SIG-M5 treated with dmso at 0.1 percent for 504 hours (cell line): ENCODE measurements around the gene MALL.
"Not testable (repeated sequence)": the region's sequence is repeated elsewhere in the genome, so short reads cannot be mapped to it uniquely, and the experiment has no call there.

ENCODE experiments used
- DNase-seq: peaks from one replicate; lab custom pipeline; 2025; ENCODE audit not compliant: unreplicated experiment; lab: John Stamatoyannopoulos, UW

MALL gene

DNA sequence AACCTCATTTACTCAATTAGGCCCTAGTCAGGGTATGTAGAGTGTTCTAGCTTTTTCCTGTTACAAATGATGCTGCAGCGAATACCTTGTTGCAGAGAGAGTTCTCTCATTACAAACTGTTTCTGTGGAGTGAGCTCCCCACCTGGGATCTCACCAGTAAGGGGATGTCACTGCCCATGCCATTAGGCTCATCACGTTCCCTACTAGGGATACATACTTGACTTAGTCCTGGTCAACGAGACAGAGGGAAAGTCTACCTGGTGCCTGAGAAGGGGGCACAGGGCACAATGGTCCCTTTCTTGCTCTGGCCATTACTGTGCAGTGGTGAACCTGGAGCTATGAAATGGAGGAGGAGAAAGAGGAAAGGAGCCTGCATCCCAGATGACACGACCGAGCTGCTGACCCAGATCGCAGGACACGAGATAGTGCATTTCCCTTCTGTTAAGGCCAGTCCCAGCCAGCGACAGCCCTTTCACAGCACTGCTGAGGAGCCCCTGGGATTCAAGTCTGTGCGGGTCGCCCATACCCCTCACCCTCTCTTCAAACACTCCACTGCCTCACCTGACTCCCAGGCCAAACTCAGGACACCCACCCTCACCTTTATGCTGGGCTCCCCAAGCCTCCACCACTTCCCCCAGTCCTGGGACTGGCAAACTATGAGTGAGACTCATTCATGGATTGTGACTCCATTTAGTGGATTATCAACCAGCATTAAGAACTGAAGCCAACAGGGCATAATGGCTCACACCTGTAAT lies 16.0 kb downstream of the MALL start:
- DNase-seq: no peak

DNA sequence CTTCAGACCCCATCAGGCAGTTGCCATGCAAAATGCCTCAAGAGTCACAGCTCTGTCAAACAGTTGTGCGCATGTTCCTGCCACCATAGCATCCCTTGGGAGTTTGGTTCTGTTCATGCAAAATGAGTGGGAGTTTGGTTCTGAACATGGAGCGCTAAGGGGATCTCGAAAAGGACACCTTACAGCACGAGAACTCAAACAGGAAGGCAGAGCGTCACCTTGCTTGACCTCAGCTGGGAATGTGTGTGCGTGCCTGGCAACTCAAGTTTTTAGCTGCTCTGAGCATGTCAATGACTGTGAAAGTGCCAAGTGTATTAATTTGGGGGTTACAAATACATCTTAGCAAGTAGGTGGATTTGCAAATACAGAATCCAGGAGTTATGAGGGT lies 16.6 kb downstream of the MALL start:
- no peak for DNase-seq

DNA sequence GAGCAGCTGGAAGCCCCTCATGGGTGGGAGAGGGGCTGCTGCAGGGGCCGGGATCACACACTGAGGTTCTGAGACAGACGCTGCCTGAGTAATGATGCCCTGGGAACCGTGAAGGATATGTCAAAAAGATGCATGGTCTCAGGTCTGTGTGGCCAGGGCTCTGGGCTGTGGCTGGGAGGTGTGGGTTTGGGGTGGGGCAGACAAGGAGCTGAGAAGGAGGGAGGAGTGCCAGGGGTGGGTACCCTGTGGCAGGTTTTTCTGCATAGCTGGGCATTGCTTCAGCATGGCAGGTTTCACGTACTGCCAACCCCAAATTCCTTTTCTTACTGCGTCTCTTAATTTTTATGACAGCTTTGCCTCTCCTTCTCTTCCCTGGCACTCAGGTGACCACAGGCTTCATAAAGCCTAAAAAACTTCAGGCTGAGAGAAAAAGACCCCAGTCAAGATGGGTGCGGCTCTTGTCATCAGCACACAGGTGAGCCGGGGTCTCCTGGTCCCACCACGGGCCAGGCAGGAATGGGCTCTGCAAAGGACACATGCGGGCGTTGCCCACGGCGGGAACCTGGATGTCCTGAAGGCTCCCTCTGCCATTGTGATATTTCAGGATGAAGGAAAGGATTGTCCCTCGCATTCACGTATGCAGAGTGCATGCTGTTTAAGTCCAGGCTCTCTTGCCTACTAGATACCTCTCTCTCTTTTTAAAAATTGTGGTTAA lies 18.0 kb downstream of the MALL start:
- DNase-seq: no peak

DNA sequence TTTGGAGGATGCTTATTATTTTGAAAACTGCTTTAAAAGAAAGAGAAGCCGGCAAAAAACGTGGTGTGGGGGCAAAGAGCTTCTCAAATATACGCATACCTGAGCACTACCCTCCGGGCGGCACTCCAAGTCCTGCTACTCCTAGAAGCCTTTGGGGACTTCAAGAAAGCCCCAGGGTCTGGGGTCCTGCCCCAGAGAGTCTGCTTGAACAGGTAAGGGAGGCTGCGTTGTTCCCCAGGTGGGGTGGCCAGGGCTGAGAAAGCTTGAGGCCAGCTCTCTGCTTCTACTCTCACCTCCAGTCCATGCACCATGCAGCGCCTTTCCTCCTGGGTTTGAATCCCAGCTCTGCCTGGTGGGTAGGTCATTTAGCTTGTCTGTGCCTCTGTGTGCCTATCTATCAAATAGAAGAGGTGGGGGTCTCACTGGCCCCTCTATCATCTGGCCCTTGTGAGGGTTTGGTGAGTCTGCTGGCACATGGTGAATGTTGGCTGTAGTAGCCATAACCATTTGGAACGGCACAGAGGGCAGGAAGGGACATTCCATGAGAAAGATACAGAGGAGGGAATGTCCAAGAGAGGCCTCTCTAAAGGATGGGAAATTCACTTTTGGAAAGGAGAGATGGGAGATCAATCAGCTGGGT lies 19.5 kb downstream of the MALL start:
- no peak for DNase-seq

DNA sequence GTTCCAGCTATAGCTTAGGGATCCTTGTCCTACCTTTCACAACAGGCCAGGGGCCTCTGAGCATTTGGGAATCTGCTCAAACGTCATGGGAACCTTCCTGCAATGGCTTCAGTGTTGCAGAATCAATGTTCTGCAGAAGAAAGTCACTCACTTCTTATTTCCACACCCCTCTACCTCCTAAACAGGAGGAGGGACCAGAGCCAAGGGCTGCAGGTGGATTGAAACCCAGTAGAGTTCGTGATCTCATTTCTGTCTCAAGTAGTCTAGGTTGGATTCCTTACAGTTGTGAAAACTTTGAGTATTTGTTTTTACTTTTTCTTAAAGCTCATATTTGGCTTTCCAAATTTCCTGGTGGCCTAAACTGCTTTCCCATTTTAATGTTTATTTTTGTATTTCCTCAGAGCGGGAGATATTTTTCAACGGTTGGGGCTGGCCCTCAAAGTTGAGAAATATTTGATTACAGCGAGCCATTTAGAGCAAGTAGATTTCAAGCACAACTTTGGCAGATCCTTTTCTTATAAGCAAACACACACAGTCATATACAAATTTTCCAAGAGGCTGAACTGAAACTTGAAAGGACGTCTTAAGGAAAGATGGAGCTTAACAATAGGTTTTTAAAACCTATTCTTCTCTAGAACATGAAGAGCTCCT lies 20.6 kb downstream of the MALL start:
- not testable (repeated sequence) for DNase-seq

DNA sequence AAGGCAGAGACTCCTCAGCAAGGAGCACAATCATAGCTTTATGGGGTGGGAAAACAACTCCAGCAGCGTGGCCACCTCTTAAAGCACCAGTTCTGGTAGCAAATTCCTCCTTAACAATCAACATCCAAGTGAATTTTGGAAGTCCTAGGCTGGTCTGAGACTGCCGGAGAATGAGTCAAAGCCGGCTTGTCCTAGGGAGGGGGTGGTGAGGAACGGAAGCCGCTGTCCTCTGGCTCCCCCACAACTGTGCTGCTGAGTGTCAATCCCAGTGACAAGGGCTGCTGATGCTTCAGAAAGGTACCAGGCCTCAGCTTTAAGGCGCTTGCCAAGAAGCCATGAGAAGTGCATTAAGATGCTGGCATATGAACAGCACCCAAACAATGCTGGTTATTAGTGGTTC lies 21.7 kb downstream of the MALL start:
- not testable (repeated sequence) for DNase-seq

DNA sequence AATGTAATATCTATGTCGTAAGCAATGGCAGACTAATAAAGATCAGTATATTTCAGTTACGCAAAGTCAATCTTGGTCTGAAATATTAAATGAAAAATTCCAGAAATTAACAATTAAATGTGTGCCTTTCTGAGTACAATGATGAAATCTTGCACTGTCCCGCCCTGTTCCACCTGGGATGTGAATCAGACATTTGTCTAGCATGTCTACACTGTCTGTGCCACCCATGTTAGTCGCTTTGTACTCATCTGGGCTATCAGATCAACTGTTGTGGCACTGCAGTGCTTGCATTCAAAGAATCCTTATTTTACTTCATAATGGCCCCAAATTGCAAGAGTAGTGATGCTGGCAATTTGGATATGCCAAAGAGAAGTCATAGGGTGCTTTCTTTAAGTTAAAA lies 25.5 kb downstream of the MALL start:
- not testable (repeated sequence) for DNase-seq

DNA sequence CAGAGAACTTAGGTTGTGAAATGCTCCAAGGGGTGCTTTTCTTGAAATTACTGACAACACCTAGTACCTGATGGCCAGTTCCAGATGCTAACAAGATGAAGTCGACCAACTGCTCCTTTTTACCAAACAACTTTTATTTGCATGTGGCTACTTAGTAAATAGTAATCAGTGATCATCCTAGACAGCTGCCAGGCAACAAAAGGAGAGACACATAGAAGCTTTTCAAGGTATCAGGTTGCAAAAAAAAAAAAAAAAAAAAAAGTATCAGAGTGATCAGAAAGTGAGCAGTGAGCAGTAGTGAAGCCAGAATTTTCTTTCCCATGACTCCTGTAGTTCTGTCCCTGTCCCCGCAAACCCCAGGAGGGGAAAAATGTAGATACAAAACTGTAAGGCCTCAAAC lies 31.9 kb downstream of the MALL start:
- not testable (repeated sequence) for DNase-seq

DNA sequence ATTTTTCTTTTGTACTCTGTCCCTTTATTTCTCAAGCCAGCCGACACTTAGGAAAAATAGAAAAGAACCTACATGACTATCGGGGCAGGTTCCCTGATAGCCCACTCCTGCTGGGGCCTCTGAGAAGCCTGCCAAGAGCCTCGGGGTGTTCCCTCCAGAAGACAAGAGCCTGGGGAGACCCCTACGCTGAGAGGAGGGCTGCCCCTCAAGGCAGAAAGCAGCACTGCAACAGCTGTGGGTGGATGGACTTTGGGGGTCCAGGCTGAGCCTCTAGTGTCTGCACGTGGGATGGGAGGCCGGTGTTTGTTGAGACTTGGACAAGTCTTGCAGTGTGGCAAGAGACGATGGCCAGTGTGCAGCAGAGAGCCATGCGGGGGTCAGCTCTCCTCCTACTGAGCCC lies 32.5 kb downstream of the MALL start:
- not testable (repeated sequence) for DNase-seq

DNA sequence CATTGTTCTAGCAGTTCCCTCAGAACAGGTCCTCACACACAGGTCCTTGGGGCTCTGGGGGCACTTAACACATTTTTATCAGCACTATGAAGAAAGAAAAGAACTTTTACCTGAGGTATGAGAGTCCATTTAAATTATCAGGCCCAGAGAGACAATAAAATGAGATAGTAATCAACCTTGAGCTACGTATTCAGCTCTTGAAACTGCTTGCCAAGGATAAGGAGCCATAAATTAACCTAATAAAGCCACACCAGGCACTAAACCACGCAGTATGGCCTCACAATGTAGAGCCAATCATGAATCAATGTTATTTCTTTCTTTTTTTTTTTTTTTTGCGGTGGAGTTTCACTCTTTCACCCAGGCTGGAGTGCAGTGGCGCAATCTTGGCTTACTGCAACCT lies 37.5 kb downstream of the MALL start:
- not testable (repeated sequence) for DNase-seq

DNA sequence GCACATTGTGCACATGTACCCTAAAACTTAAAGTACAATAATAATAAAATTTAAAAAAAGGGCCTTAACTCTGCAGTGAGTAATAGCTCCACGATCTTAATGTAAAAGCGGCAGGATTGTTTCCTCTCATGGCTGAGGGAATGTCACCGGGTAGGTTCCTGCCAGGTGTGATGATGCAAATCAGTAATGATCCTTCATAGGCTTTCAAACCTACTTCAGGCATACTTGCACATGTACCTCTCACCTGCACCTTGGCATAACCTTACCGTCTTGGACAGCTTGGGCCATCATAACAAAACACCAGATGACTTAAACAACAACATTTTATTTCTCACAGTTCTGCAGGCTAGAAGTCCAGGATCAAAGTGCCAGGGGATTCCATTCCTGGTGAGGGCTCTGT lies 39.7 kb downstream of the MALL start:
- not testable (repeated sequence) for DNase-seq

DNA sequence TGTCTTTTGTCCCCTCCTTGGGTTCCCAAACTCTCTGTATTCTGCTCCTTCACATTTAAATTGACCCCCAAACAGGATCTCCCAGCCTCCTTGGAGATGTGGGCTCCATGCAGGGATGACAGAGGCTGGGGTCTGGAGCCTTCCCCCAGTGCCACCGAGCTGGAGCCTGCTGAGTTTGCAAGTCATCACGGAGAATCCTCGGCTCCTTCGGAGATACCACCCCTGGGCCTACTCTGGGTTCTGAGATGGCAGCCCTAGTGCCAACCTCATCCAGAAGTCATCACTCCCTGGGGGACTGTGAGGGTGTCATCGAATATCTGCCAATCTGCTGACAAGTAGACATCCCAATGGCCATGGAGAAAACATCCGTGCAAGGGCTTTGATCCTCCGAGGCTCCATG lies 45.8 kb downstream of the MALL start:
- not testable (repeated sequence) for DNase-seq

DNA sequence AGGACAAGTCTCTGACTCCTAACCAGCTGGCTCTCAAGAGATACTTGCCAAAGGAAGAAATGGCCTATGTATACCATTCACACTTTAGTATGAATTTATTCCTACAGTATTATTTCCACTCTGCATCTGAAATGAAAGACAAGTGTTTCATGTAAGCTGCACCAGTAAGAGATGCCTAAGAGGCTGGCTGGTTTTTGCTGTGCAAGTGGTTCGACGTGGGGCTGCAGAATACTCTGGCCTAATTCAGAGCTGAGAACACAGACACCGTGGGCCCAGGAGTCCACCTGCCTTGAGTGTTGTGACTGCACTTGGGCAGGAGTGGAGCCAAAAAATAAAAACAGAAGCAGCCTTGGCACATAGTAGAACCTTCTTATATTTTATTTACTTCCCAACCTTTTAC lies 47.5 kb downstream of the MALL start:
- DNase-seq: not testable (repeated sequence)

DNA sequence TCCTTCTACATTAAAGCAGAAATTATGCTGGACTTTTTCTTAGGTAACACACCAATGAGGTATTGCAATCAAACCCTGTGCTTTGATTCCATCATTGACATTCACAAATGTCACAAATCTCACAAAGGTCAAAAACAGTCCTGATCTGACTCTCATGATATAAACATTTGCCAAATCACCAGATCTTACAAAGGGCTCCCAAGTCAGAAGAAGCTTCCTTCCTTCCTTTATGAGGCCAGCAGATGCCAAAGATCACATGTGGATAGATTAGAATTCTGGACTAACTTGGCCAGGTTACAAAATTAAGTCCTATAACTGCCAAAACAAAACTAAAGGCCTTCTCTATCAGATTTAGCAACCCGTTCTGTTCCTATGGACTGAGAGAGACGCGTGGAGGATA lies 53.3 kb downstream of the MALL start:
- not testable (repeated sequence) for DNase-seq

DNA sequence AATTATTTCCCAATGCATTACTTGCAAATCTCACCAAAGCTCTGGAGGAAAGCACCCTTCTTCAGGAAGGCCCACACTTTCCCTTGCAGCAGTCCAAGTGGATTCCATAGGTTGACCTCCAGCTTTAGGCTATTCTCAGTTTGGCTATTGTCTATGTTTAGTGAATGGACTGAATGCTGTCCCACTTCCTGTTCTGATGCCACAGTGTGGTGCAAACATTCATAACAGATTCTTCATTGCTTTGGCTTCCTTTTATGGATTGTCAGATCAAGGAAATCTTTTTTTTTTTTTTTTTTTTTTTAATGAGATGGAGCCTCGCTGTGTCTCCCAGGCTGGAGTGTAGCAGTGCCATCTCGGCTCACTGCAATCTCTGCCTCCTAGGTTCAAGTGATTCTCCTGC lies 55.1 kb downstream of the MALL start:
- DNase-seq: not testable (repeated sequence)

DNA sequence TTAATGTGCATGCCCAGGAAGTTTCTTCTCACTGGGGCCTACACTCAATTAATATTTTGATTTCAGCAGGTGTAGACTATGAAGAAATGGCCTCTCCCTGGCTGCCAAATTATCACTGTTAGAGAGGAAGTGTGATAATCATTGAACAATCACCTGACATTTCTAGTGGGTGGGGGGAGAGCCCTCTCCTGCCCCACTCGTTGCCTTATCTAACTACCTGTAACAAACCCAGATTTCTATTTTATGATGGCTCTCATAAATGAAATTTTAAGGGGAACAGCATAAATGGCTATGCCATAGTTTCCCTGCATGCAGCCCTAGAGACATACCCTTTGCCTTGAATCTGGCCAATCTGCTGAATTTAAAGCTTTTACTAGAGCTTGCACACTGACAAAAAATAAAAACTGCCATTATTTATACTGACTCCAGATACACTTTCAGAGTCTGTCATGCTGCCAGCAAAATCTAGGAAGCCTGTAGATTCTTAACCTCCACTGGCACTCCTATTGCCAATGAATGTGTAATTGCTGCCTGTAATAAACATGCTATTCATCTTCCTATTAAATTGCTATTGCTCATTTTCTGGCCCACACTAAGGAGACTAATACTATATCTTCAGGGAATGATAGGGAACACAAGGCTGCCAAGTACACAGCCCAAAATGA lies 55.8 kb downstream of the MALL start:
- not testable (repeated sequence) for DNase-seq

DNA sequence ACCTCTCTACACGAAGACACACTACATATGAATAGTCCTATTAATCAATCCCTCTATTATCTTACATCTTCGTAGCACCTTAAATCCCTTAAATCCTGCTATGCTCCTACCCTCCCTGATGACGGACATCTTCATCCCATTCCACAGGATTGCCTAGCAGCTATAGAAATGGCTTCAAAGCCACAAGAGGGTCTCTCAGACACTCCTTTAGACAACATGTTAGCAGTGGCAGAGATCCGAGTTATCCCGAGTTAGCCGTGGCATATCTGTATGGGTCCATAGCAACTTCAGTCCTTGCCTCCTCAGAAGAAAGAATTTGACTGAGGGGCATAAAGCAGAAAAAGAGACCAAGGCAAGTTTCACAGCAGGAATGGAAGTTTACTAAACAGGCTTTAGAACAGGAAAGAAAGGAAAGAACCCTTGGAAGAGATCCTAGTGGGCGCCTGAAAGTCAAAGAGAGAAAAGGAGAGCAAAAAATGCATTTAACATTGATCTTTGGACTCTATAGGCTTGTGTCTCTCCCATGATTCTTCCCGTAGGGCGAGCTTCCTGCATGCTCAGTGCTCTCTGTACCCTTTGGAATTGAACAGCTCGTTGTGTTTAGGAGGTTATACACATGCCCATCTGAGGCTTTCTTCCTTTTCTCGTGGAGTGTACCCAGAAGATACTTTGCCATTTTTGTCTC lies 56.5 kb downstream of the MALL start:
- DNase-seq: not testable (repeated sequence)

DNA sequence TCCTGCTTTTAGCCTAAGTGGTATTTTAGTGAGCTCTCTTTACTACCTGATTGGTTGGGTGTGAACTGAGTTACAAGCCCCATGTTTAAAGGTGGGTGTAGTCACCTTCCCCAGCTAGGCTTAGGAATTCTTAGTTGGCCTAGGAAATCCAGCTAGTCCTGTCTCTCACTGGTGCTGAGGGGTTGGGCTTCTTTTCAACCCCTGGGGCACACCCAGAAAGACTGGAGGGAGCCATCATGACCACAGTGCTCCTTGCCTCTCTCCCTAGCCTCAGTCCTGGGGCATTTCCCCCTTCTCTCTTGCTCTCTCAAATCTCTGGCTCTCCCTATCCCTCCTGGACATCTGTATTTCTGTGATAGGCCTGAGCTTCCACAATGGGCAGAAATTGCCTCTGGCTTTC lies 57.6 kb downstream of the MALL start:
- DNase-seq: not testable (repeated sequence)

DNA sequence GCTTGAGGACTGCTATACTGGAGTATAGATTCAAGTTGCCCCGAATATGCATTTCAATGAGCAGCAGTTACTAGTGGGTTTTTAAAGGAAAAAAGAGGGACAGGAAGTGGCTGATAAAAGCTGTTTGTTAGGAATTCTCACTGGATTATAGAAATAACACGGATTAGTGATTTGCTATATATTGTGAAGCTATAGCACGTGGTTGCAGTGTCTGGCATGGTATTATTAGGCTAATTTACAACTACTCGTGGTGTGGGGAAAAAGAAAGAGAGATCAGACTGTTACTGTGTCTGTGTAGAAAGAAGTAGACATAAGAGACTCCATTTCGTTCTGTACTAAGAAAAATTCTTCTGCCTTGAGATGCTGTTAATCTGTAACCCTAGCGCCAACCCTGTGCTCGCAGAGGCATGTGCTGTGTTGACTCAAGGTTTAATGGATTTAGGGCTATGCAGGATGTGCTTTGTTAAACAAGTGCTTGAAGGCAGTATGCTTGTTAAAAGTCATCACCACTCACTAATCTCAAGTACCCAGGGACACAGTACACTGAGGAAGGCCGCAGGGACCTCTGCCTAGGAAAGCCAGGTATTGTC lies 59.7 kb downstream of the MALL start:
- not testable (repeated sequence) for DNase-seq
